Measurements from ENCODE around the gene PGM5.

DNA sequence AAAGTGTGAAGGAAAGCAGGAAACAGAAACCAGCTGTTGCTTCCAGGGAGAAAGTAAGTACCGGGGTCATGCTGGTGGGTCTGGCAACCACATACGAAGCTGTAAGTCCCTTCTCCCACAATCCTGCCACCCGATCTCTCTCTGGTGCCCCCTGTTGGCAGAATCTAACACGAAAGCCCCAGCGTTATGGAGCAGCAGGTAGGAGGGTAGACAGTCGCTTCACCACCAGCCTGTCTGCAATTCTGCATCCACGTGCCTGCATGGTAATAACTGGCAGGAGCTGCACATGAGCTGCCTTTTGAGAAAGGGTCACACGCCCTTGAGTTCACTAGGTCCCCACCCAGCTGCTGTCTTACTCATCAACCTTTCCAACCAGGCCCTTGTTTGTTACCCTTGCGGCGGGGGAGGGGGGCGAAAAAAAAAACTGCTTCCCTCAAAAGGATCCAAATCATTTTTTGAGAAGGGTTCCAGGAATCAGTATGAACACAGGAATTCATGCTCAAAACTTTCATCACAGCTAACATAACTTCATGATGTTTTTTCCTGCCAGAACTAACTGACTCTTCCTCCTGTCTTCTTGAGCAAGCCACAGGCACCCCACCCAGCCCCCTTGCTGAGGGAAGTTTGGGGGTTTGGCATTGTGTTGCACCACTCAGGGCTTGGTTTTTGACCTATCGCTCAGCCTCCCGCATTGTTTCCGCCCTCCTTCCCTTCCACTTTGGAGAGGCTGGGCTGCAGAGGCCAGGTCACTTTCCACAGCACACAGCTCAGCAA is 203.8 kb downstream of the PGM5 start:
- TF ChIP-seq, protein P1, sequence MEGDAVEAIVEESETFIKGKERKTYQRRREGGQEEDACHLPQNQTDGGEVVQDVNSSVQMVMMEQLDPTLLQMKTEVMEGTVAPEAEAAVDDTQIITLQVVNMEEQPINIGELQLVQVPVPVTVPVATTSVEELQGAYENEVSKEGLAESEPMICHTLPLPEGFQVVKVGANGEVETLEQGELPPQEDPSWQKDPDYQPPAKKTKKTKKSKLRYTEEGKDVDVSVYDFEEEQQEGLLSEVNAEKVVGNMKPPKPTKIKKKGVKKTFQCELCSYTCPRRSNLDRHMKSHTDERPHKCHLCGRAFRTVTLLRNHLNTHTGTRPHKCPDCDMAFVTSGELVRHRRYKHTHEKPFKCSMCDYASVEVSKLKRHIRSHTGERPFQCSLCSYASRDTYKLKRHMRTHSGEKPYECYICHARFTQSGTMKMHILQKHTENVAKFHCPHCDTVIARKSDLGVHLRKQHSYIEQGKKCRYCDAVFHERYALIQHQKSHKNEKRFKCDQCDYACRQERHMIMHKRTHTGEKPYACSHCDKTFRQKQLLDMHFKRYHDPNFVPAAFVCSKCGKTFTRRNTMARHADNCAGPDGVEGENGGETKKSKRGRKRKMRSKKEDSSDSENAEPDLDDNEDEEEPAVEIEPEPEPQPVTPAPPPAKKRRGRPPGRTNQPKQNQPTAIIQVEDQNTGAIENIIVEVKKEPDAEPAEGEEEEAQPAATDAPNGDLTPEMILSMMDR (IDR thresholded peaks at IDR 0.05; ENCODE audit: insufficient read depth, low read length, poor library complexity, severe bottlenecking): peak; percentile 50
- no peak for TF ChIP-seq EZH2phosphoT487 (conservative IDR thresholded peaks at IDR 0.05; ENCODE audit: low read length)
